HepG2 (cell line): ENCODE measurements around the gene GPN2. TPM values are rescaled to one million over a fixed set of nuclear protein-coding genes. Genes with fewer than 3 reads are reported as not detected.

Experiments used
- CBX2 ChIP-seq, 2 experiments: fragments of 200-600 bp in 1 of 2; sonication (generic); formaldehyde crosslinking in 1 of 2; IDR thresholded peaks; 2 replicates each; pipeline versions ENCODE4 v1.7.0 to v1.8.1; 2018 to 2022; ENCODE audit warnings: low read depth in 2 of 2, low read length in 1 of 2, mild to moderate bottlenecking in 1 of 2, missing genetic modification reagents in 1 of 2
- ESRRA ChIP-seq: sonication (generic); formaldehyde crosslinking; IDR thresholded peaks from 2 replicates; pipeline ENCODE4 v1.5.1; 2020; ENCODE audit warnings: mild to moderate bottlenecking, low read depth, missing genetic modification reagents
- FOXK1 ChIP-seq: sonication (generic); formaldehyde crosslinking; IDR thresholded peaks from 2 replicates; pipeline ENCODE4 v1.4.0; 2020; ENCODE audit warnings: low read depth, missing genetic modification reagents, borderline replicate concordance
- FOXK2 ChIP-seq: fragments of 450-650 bp; IDR thresholded peaks from 2 replicates; pipeline ENCODE4 v1.6.1; 2016
- MYNN ChIP-seq: sonication (generic); formaldehyde crosslinking; IDR thresholded peaks from 2 replicates; pipeline ENCODE4 v1.4.0; 2020; ENCODE audit warnings: mild to moderate bottlenecking, low read depth, missing genetic modification reagents
- NFE2L2 ChIP-seq: fragments of 150-350 bp; IDR thresholded peaks from 2 replicates; pipeline ENCODE4 v1.6.1; 2014; ENCODE audit warnings: low read length
- ONECUT2 ChIP-seq: sonication (generic); formaldehyde crosslinking; IDR thresholded peaks from 2 replicates; pipeline ENCODE4 v1.4.0; 2020; ENCODE audit warnings: missing genetic modification reagents
- PAWR ChIP-seq: sonication (generic); formaldehyde crosslinking; IDR thresholded peaks from 2 replicates; pipeline ENCODE4 v1.4.0; 2020; ENCODE audit warnings: missing genetic modification reagents, mild to moderate bottlenecking, borderline replicate concordance
- PHF5A ChIP-seq: IDR thresholded peaks from one replicate; pipeline ENCODE4 v1.6.1; 2018; ENCODE audit warnings: low read depth, missing genetic modification reagents; ENCODE audit not compliant: unreplicated experiment
- PLRG1 ChIP-seq: fragments of 450-650 bp; conservative IDR thresholded peaks from 2 replicates; pipeline ENCODE4 v1.6.1; 2016
- RBFOX2 ChIP-seq: fragments of 200-400 bp; formaldehyde crosslinking; IDR thresholded peaks from 2 replicates; pipeline ENCODE4 v1.6.1; 2017; ENCODE audit warnings: low read depth, mild to moderate bottlenecking, low read length
- SALL2 ChIP-seq: sonication (generic); formaldehyde crosslinking; IDR thresholded peaks from 2 replicates; pipeline ENCODE4 v1.8.1; 2023; ENCODE audit warnings: mild to moderate bottlenecking, missing genetic modification reagents, inconsistent platforms
- TBX3 ChIP-seq: fragments of 450-650 bp; IDR thresholded peaks from 2 replicates; pipeline ENCODE4 v1.6.1; 2017; ENCODE audit warnings: antibody characterized with exemption, mild to moderate bottlenecking, inconsistent platforms, borderline replicate concordance
- ZNF878 ChIP-seq: sonication (generic); formaldehyde crosslinking; IDR thresholded peaks from 2 replicates; pipeline ENCODE4 v1.8.1; 2023; ENCODE audit warnings: mild to moderate bottlenecking, missing genetic modification reagents, moderate library complexity
- polyA plus RNA-seq, 8 experiments: library from polyadenylated mRNA; depleted of rRNA in 3 of 8; stranded (reverse) in 7 of 8; unstranded in 1 of 8; fragments of >200 nt; fragmentation: Illumina TruSeq in 4 of 8; extraction: Trizol in 4 of 8; gene quantifications; 2 replicates each; pipeline versions ENCODE4 v1.2.1 to v1.2.3, GENCODE V29; 2011 to 2016; ENCODE audit warnings: low read depth in 4 of 8, missing spikeins in 1 of 8, mixed read lengths in 1 of 8; ENCODE audit not compliant: insufficient read depth in 1 of 8
- total RNA-seq, 5 experiments: library from RNA; depleted of rRNA; stranded (reverse); fragments of >200 nt; fragmentation: Illumina TruSeq; extraction: Trizol; gene quantifications; 2 replicates each; pipeline ENCODE4 v1.2.3, GENCODE V29; 2016; ENCODE audit warnings: low read depth in 1 of 5
- TF ChIP-seq, protein P1 (sequence below), 2 experiments: sonication (generic) in 1 of 2; formaldehyde crosslinking in 1 of 2; IDR thresholded peaks; 2 replicates each; pipeline versions ENCODE4 v1.4.0 to v1.6.1; 2018 to 2020; ENCODE audit warnings: missing genetic modification reagents in 2 of 2, borderline replicate concordance in 1 of 2, low read depth in 1 of 2, mild to moderate bottlenecking in 1 of 2, missing biosample characterization in 1 of 2
- TF ChIP-seq, protein P2 (sequence below): sonication (generic); formaldehyde crosslinking; IDR thresholded peaks from 2 replicates; pipeline ENCODE4 v1.5.0; 2020; ENCODE audit warnings: missing genetic modification reagents
- TF ChIP-seq, protein P3 (sequence below): IDR thresholded peaks from 2 replicates; pipeline ENCODE4 v1.6.1; 2016; ENCODE audit warnings: missing compliant biosample characterization, missing genetic modification reagents, borderline replicate concordance
- TF ChIP-seq, protein P4 (sequence below): IDR thresholded peaks from 2 replicates; pipeline ENCODE4 v1.6.1; 2016; ENCODE audit warnings: missing biosample characterization, missing genetic modification reagents, low read depth
- TF ChIP-seq, protein P5 (sequence below): sonication (generic); formaldehyde crosslinking; IDR thresholded peaks from 2 replicates; pipeline ENCODE4 v1.5.0; 2020; ENCODE audit warnings: missing genetic modification reagents
- TF ChIP-seq, protein P6 (sequence below): sonication (generic); formaldehyde crosslinking; IDR thresholded peaks from 2 replicates; pipeline ENCODE4 v1.5.0; 2020; ENCODE audit warnings: missing genetic modification reagents, mild to moderate bottlenecking, borderline replicate concordance

The GPN2 gene
- total and polyA plus RNA-seq, 2 of the 13 experiments (the other 11 are each of a cell fraction or from before 2014, with no cell fraction given), result 19.3 to 38.9 TPM

DNA sequence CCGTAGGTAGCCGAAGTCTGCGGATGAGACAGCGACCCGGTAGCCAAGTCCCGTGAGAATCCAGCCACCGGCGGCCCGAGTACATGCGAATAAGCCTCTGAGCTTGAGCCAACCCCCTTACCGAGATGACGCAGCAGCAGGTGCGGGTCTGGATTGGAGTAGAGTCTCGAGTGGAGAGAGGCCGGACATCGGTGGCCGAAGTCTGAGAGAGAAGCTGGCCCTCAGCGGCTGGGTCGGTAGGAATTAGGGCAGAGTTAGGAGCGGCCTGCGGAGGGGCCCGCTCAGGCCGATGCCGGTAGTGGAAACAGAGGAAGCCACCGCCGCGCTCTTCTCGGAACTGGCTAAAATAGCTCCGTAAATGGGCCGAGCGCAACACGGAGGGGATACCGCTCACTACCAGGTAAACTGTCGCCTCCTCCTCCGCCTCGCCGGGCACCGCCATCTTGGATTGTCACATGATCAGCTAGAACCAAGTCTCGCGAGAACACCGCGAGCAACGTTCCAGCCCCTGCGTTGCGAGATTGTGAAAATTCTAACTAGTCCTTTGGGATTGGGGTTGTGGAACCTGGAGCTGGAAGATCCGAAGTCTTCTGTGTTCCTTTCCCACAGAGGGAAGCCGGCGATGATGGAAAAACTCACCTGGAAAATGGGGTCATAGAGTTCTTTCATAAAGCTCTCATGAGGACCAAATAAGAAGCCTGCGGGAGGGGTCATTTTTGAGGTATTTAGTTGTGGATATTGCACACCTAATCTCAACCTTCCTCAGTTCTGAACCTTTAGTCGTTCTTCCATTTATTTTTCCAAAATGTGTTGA lies 10.1 kb upstream of the GPN2 start, which contains the start of gene GPATCH3 (continued):
- TF ChIP-seq PAWR (CRISPR knock-in tag), result no peak
- no peak for TF ChIP-seq CBX2 (IDR thresholded peaks at IDR 0.05; ENCODE audit: low read depth, low read length)
- no peak for TF ChIP-seq CBX2 (CRISPR knock-in tag; IDR thresholded peaks at IDR 0.05; ENCODE audit: low read depth)
- peak; percentile 47; the same call in 1 of the 2 replicates for TF ChIP-seq ESRRA (CRISPR knock-in tag)
- TF ChIP-seq PLRG1, result no peak
- peak; percentile 86; the same call in 1 of the 2 replicates for TF ChIP-seq FOXK1 (CRISPR knock-in tag)
- TF ChIP-seq PHF5A (CRISPR knock-in tag), result no peak
- no peak for TF ChIP-seq TBX3
- TF ChIP-seq, protein P1, sequence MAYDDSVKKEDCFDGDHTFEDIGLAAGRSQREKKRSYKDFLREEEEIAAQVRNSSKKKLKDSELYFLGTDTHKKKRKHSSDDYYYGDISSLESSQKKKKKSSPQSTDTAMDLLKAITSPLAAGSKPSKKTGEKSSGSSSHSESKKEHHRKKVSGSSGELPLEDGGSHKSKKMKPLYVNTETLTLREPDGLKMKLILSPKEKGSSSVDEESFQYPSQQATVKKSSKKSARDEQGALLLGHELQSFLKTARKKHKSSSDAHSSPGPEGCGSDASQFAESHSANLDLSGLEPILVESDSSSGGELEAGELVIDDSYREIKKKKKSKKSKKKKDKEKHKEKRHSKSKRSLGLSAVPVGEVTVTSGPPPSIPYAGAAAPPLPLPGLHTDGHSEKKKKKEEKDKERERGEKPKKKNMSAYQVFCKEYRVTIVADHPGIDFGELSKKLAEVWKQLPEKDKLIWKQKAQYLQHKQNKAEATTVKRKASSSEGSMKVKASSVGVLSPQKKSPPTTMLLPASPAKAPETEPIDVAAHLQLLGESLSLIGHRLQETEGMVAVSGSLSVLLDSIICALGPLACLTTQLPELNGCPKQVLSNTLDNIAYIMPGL (CRISPR knock-in tag; IDR thresholded peaks at IDR 0.05; ENCODE audit: borderline replicate concordance in 1 of 2, low read depth in 1 of 2), result peak; percentile 64 to 88; a peak in 3 of 4 replicates
- TF ChIP-seq, protein P2, sequence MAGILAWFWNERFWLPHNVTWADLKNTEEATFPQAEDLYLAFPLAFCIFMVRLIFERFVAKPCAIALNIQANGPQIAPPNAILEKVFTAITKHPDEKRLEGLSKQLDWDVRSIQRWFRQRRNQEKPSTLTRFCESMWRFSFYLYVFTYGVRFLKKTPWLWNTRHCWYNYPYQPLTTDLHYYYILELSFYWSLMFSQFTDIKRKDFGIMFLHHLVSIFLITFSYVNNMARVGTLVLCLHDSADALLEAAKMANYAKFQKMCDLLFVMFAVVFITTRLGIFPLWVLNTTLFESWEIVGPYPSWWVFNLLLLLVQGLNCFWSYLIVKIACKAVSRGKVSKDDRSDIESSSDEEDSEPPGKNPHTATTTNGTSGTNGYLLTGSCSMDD (CRISPR knock-in tag), result no peak
- TF ChIP-seq ZNF878 (CRISPR knock-in tag), result no peak
- TF ChIP-seq, protein P3, sequence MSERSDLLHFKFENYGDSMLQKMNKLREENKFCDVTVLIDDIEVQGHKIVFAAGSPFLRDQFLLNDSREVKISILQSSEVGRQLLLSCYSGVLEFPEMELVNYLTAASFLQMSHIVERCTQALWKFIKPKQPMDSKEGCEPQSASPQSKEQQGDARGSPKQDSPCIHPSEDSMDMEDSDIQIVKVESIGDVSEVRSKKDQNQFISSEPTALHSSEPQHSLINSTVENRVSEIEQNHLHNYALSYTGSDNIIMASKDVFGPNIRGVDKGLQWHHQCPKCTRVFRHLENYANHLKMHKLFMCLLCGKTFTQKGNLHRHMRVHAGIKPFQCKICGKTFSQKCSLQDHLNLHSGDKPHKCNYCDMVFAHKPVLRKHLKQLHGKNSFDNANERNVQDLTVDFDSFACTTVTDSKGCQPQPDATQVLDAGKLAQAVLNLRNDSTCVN (CRISPR knock-in tag), result peak; percentile 56; the same call in 1 of the 2 replicates
- TF ChIP-seq, protein P4, sequence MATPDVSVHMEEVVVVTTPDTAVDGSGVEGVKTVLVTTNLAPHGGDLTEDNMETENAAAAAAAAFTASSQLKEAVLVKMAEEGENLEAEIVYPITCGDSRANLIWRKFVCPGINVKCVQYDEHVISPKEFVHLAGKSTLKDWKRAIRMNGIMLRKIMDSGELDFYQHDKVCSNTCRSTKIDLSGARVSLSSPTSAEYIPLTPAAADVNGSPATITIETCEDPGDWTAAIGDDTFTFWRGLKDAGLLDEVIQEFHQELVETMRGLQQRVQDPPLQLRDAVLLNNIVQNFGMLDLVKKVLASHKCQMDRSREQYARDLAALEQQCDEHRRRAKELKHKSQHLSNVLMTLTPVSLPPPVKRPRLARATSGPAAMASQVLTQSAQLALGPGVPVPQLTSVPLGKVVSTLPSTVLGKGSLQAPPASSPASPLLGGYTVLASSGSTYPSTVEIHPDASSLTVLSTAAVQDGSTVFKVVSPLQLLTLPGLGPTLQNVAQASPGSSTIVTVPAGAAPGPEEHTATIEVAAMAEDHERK (CRISPR knock-in tag), result peak; percentile 56; the same call in 1 of the 2 replicates
- 0 out of 2 replicates have a peak, but pooled peaks have one; percentile 41 for TF ChIP-seq RBFOX2
- peak; percentile 71; the same call in 1 of the 2 replicates for TF ChIP-seq SALL2 (CRISPR knock-in tag)
- TF ChIP-seq, protein P5, sequence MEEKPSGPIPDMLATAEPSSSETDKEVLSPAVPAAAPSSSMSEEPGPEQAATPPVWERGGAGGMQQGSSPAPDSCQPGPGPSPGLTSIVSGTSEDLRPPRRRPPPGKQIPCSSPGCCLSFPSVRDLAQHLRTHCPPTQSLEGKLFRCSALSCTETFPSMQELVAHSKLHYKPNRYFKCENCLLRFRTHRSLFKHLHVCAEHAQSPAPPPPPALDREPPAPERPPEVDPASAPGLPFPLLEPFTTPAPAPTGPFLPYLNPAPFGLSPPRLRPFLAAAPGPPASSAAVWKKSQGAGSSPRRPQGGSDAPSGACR (CRISPR knock-in tag), result no peak
- TF ChIP-seq ONECUT2 (CRISPR knock-in tag), result no peak
- TF ChIP-seq NFE2L2, result no peak
- TF ChIP-seq MYNN (CRISPR knock-in tag), result no peak; the same call in 1 of the 2 replicates
- TF ChIP-seq FOXK2, result no peak
- TF ChIP-seq, protein P6, sequence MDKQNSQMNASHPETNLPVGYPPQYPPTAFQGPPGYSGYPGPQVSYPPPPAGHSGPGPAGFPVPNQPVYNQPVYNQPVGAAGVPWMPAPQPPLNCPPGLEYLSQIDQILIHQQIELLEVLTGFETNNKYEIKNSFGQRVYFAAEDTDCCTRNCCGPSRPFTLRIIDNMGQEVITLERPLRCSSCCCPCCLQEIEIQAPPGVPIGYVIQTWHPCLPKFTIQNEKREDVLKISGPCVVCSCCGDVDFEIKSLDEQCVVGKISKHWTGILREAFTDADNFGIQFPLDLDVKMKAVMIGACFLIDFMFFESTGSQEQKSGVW (CRISPR knock-in tag), result no peak
